GM18870 (cell line): Measurements from ENCODE around the gene FUT8.
"Not testable (repeated sequence)": the region's sequence is repeated elsewhere in the genome, so short reads cannot be mapped to it uniquely, and the experiment has no call there.

Experiments used
- ATAC-seq: cut with Tn5 transposase; IDR thresholded peaks from one replicate; pipeline ENCODE4 v1.9.1; 2021; ENCODE audit warnings: moderate library complexity; ENCODE audit not compliant: unreplicated experiment

Gene FUT8

GRCh38 chr14:65696801-65697200 lies 284.3 kb downstream of the FUT8 start:
- ATAC-seq = no peak

GRCh38 chr14:65703521-65703920 lies 291.0 kb downstream of the FUT8 start:
- ATAC-seq = no peak

GRCh38 chr14:65703996-65704395 lies 291.5 kb downstream of the FUT8 start:
- no peak for ATAC-seq

GRCh38 chr14:65704437-65704836 lies 291.9 kb downstream of the FUT8 start:
- no peak for ATAC-seq

GRCh38 chr14:65704850-65705249 lies 292.3 kb downstream of the FUT8 start:
- ATAC-seq = no peak

- no peak for ATAC-seq
These were observed 297.0 kb downstream of the FUT8 start for GRCh38 chr14:65709576-65709975.

- ATAC-seq = not testable (repeated sequence)
These were observed 304.3 kb downstream of the FUT8 start for GRCh38 chr14:65716813-65717212.

- ATAC-seq = not testable (repeated sequence)
These were observed 304.9 kb downstream of the FUT8 start for GRCh38 chr14:65717384-65717915.

GRCh38 chr14:65718629-65719028 lies 306.1 kb downstream of the FUT8 start:
- no peak for ATAC-seq

- ATAC-seq = no peak
These were observed 307.6 kb downstream of the FUT8 start for GRCh38 chr14:65720171-65720570.

GRCh38 chr14:65720743-65721142 lies 308.2 kb downstream of the FUT8 start:
- ATAC-seq = no peak

- ATAC-seq = peak; percentile 40
These were observed 310.8 kb downstream of the FUT8 start for GRCh38 chr14:65723348-65723747.

GRCh38 chr14:65728604-65729003 lies 316.1 kb downstream of the FUT8 start:
- no peak for ATAC-seq

- ATAC-seq = no peak
These were observed 317.0 kb downstream of the FUT8 start for GRCh38 chr14:65729566-65729965.

GRCh38 chr14:65731933-65732506 lies 319.5 kb downstream of the FUT8 start:
- ATAC-seq = peak; percentile 94

- ATAC-seq = no peak
These were observed 325.8 kb downstream of the FUT8 start for GRCh38 chr14:65738339-65738738.

GRCh38 chr14:65745396-65746190 lies 333.1 kb downstream of the FUT8 start:
- no peak for ATAC-seq

- ATAC-seq = no peak
These were observed 336.3 kb downstream of the FUT8 start for GRCh38 chr14:65748796-65749195.

GRCh38 chr14:65749287-65749686 lies 336.8 kb downstream of the FUT8 start:
- no peak for ATAC-seq

GRCh38 chr14:65750906-65751305 lies 338.4 kb downstream of the FUT8 start:
- no peak for ATAC-seq

GRCh38 chr14:65751510-65751909 lies 339.0 kb downstream of the FUT8 start:
- no peak for ATAC-seq

- no peak for ATAC-seq
These were observed 340.5 kb downstream of the FUT8 start for GRCh38 chr14:65753061-65753460.
